Measurements from ENCODE around the gene SMYD3.

DNA sequence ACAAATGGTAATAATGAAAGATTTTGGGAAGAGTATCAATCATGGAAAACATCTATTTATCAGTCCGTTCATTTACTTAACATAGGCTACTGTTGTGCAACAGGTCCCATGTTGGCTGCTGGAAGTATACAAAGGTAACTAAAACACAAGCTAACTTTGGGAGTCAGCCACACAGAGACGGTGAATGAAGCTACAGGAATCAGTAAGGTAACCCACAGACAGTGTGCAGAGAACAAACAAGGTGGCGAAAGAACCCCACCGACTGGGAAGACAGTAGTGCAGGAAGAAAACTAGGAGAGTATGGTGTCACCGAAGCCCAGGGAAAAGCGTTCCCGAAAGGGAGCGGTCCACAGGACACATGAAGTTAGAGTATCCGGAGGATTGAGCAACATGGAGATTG, 342.3 kb downstream of the SMYD3 start:
- TF ChIP-seq, protein P1, sequence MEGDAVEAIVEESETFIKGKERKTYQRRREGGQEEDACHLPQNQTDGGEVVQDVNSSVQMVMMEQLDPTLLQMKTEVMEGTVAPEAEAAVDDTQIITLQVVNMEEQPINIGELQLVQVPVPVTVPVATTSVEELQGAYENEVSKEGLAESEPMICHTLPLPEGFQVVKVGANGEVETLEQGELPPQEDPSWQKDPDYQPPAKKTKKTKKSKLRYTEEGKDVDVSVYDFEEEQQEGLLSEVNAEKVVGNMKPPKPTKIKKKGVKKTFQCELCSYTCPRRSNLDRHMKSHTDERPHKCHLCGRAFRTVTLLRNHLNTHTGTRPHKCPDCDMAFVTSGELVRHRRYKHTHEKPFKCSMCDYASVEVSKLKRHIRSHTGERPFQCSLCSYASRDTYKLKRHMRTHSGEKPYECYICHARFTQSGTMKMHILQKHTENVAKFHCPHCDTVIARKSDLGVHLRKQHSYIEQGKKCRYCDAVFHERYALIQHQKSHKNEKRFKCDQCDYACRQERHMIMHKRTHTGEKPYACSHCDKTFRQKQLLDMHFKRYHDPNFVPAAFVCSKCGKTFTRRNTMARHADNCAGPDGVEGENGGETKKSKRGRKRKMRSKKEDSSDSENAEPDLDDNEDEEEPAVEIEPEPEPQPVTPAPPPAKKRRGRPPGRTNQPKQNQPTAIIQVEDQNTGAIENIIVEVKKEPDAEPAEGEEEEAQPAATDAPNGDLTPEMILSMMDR (IDR thresholded peaks at IDR 0.05; ENCODE audit: extremely low read depth in 1 of 2, insufficient read depth in 1 of 2, low read depth in 1 of 2, low read length in 2 of 2): no peak
- TF ChIP-seq POLR2A (IDR thresholded peaks at IDR 0.05; ENCODE audit: low read depth, low read length) (no peak), EZH2 (IDR thresholded peaks at IDR 0.05; ENCODE audit: borderline replicate concordance, low read depth, low read length, severe bottlenecking) (no peak), FOS (IDR thresholded peaks at IDR 0.05; ENCODE audit: borderline replicate concordance, insufficient read depth, low read length) (no peak), JUN (IDR thresholded peaks at IDR 0.05; ENCODE audit: borderline replicate concordance, insufficient read depth, insufficient read length, low read depth) (no peak), POLR2AphosphoS5 (IDR thresholded peaks at IDR 0.05; ENCODE audit: insufficient read depth, low read depth, low read length) (no peak), GATA2 (IDR thresholded peaks at IDR 0.05; ENCODE audit: insufficient read depth, insufficient read length, low read depth, low read length) (no peak), MYC (IDR thresholded peaks at IDR 0.05; ENCODE audit: low read depth, low read length) (no peak)
- TF ChIP-seq, protein P2, sequence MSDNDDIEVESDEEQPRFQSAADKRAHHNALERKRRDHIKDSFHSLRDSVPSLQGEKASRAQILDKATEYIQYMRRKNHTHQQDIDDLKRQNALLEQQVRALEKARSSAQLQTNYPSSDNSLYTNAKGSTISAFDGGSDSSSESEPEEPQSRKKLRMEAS (IDR thresholded peaks at IDR 0.05; ENCODE audit: insufficient read depth, insufficient read length): no peak
